K562 (cell line): ENCODE results near the gene ZNF66.
"Not testable (repeated sequence)": the region's sequence is repeated elsewhere in the genome, so short reads cannot be mapped to it uniquely, and the experiment has no call there.

Source experiments
- CEBPG ChIP-seq, 3 experiments: fragments of 200-800 bp in 1 of 3; sonication (Bioruptor generic) in 1 of 3; sonication (generic) in 1 of 3; formaldehyde crosslinking in 1 of 3; IDR thresholded peaks in 2 of 3; conservative IDR thresholded peaks in 1 of 3; 2 replicates each; pipeline versions ENCODE4 v1.6.1 to v1.8.0; 2016 to 2022; ENCODE audit warnings: missing compliant biosample characterization in 2 of 3, missing genetic modification characterization in 2 of 3, mild to moderate bottlenecking in 1 of 3, missing genetic modification reagents in 1 of 3
- E2F1 ChIP-seq: sonication (generic); formaldehyde crosslinking; IDR thresholded peaks from 2 replicates; pipeline ENCODE4 v1.8.1; 2023; ENCODE audit warnings: mild to moderate bottlenecking, missing genetic modification reagents, moderate library complexity
- E2F6 ChIP-seq, 2 experiments: IDR thresholded peaks; 2 replicates each; pipeline ENCODE4 v1.6.1; 2011; ENCODE audit warnings: borderline replicate concordance in 1 of 2, control low read depth in 1 of 2, low read depth in 1 of 2, low read length in 1 of 2, mild to moderate bottlenecking in 1 of 2, mixed read lengths in 1 of 2, moderate library complexity in 1 of 2; ENCODE audit not compliant: insufficient read depth in 1 of 2, insufficient read length in 1 of 2, poor library complexity in 1 of 2, severe bottlenecking in 1 of 2; ENCODE audit errors: extremely low read depth in 1 of 2
- JUND ChIP-seq, 2 experiments: IDR thresholded peaks; 2 replicates in 1 of 2; 3 replicates in 1 of 2; pipeline ENCODE4 v1.6.1; 2011; ENCODE audit warnings: borderline replicate concordance in 2 of 2, low read depth in 2 of 2, low read length in 2 of 2, improper control_type of control experiment in 1 of 2, missing biosample characterization in 1 of 2, missing genetic modification characterization in 1 of 2, missing genetic modification reagents in 1 of 2
- MAFK ChIP-seq: IDR thresholded peaks from 2 replicates; pipeline ENCODE4 v1.6.1; 2011; ENCODE audit warnings: low read length, improper control_type of control experiment
- MAX ChIP-seq: sonication (generic); formaldehyde crosslinking; IDR thresholded peaks from 2 replicates; pipeline ENCODE4 v1.9.0; 2022; ENCODE audit warnings: mild to moderate bottlenecking, missing genetic modification reagents
- PHF21A ChIP-seq: fragments of 450-650 bp; IDR thresholded peaks from 2 replicates; pipeline ENCODE4 v1.6.1; 2017; ENCODE audit warnings: low read depth, borderline replicate concordance
- POLR2A ChIP-seq: fragments of 450-650 bp; conservative IDR thresholded peaks from 2 replicates; pipeline ENCODE4 v1.6.1; 2016
- SIN3A ChIP-seq, 2 experiments: fragments of 150-350 bp in 1 of 2; IDR thresholded peaks; 2 replicates each; pipeline ENCODE4 v1.6.1; 2011 to 2016; ENCODE audit warnings: borderline replicate concordance in 2 of 2, low read depth in 2 of 2, low read length in 2 of 2, mild to moderate bottlenecking in 2 of 2, moderate library complexity in 2 of 2; ENCODE audit not compliant: control insufficient read depth in 1 of 2
- SMAD3 ChIP-seq: fragments of 450-650 bp; formaldehyde crosslinking; conservative IDR thresholded peaks from 2 replicates; pipeline ENCODE4 v1.4.0; 2020; ENCODE audit warnings: mild to moderate bottlenecking
- ZBTB7A ChIP-seq: IDR thresholded peaks from 2 replicates; pipeline ENCODE4 v1.6.1; 2011; ENCODE audit warnings: low read depth, mild to moderate bottlenecking, low read length, moderate library complexity, borderline replicate concordance; ENCODE audit not compliant: control insufficient read depth
- ZFP91 ChIP-seq: sonication (generic); formaldehyde crosslinking; IDR thresholded peaks from 2 replicates; pipeline ENCODE4 v1.8.0; 2022; ENCODE audit warnings: mild to moderate bottlenecking, missing genetic modification reagents
- ZFX ChIP-seq: sonication (generic); formaldehyde crosslinking; IDR thresholded peaks from 2 replicates; pipeline ENCODE4 v1.8.0; 2022; ENCODE audit warnings: mild to moderate bottlenecking, missing genetic modification reagents, moderate library complexity
- ZNF668 ChIP-seq: fragments of 250-450 bp; sonication (Bioruptor Pico); IDR thresholded peaks from 2 replicates; pipeline ENCODE4 v1.8.0; 2022; ENCODE audit warnings: mild to moderate bottlenecking, inconsistent platforms

GRCh38 chr19:20750169-20750568, 25.9 kb upstream of the ZNF66 start:
- not testable (repeated sequence) for TF ChIP-seq E2F1 (CRISPR knock-in tag); CEBPG (CRISPR knock-in tag; IDR thresholded peaks at IDR 0.05); CEBPG (tag; conservative IDR thresholded peaks at IDR 0.05 in 1 of 2, IDR thresholded peaks at IDR 0.05 in 1 of 2); ZBTB7A; MAX (CRISPR knock-in tag); ZNF668 (CRISPR knock-in tag); JUND (IDR thresholded peaks at IDR 0.05; ENCODE audit: borderline replicate concordance, low read depth, low read length); JUND (tag; IDR thresholded peaks at IDR 0.05; ENCODE audit: borderline replicate concordance, low read depth, low read length); SMAD3 (CRISPR knock-in tag); POLR2A; ZFX (CRISPR knock-in tag); MAFK; E2F6 (IDR thresholded peaks at IDR 0.05; ENCODE audit: borderline replicate concordance in 1 of 2, extremely low read depth in 1 of 2, insufficient read depth in 1 of 2, insufficient read length in 1 of 2, low read depth in 1 of 2, low read length in 1 of 2, poor library complexity in 1 of 2, severe bottlenecking in 1 of 2); PHF21A; SIN3A (IDR thresholded peaks at IDR 0.05; ENCODE audit: borderline replicate concordance in 2 of 2, control insufficient read depth in 1 of 2, low read depth in 2 of 2, low read length in 2 of 2); ZFP91 (CRISPR knock-in tag)
